Esophagus muscularis mucosa (tissue), 4 donors: ENCODE data around the gene NQO1.
"Not testable (repeated sequence)": the region's sequence is repeated elsewhere in the genome, so short reads cannot be mapped to it uniquely, and the experiment has no call there.

ENCODE experiments used
- EP300 ChIP-seq: sonication (generic); formaldehyde crosslinking; IDR thresholded peaks from one replicate; pipeline ENCODE4 v1.6.1; 2017; ENCODE audit warnings: antibody characterized with exemption
- POLR2A ChIP-seq: fragments of 450-650 bp; IDR thresholded peaks from one replicate; pipeline ENCODE4 v1.6.1; 2017; ENCODE audit warnings: antibody characterized with exemption, moderate library complexity, mild to moderate bottlenecking, low read depth
- POLR2AphosphoS5 ChIP-seq, 2 donors: sonication (generic); formaldehyde crosslinking; IDR thresholded peaks; one replicate each; pipeline ENCODE4 v1.6.1; 2017; ENCODE audit warnings: antibody characterized with exemption in 2 of 2
- TF ChIP-seq, protein P1 (sequence below), 3 experiments: fragments of 200-600 bp in 2 of 3; fragments of 450-650 bp in 1 of 3; sonication (generic) in 2 of 3; IDR thresholded peaks; one replicate each; pipeline ENCODE4 v1.5.1; 2017 to 2019; ENCODE audit warnings: antibody characterized with exemption in 3 of 3, mild to moderate bottlenecking in 2 of 3, moderate library complexity in 1 of 3

DNA sequence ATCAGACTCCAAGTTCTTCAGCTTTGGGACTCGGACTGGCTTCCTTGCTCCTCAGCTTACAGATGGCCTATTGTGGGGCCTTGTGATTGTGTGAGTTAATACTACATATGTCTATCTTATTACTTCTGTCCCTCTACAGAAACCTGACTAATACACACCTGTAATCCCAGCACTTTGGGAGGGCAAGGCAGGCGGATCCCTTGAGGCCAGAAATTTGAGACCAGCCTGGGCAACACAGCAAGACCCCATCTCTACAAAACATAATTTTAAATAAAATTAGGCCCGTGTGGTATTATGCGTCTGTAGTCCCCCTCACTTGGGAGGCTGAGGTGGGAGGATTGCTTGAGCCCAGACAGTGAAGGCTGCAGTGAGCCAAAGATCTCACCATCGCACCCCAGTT, 4.9 kb upstream of the NQO1 start:
- TF ChIP-seq, protein P1, sequence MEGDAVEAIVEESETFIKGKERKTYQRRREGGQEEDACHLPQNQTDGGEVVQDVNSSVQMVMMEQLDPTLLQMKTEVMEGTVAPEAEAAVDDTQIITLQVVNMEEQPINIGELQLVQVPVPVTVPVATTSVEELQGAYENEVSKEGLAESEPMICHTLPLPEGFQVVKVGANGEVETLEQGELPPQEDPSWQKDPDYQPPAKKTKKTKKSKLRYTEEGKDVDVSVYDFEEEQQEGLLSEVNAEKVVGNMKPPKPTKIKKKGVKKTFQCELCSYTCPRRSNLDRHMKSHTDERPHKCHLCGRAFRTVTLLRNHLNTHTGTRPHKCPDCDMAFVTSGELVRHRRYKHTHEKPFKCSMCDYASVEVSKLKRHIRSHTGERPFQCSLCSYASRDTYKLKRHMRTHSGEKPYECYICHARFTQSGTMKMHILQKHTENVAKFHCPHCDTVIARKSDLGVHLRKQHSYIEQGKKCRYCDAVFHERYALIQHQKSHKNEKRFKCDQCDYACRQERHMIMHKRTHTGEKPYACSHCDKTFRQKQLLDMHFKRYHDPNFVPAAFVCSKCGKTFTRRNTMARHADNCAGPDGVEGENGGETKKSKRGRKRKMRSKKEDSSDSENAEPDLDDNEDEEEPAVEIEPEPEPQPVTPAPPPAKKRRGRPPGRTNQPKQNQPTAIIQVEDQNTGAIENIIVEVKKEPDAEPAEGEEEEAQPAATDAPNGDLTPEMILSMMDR (IDR thresholded peaks at IDR 0.05), result not testable (repeated sequence)
- not testable (repeated sequence) for TF ChIP-seq EP300; POLR2A; POLR2AphosphoS5 (IDR thresholded peaks at IDR 0.05)
